HL-60 (cell line): ENCODE data around the gene SEZ6.

Experiments
- CTCF ChIP-seq: IDR thresholded peaks from one replicate; pipeline ENCODE4 v1.5.1; 2011; ENCODE audit warnings: low read length, control low read depth, inconsistent platforms; ENCODE audit not compliant: insufficient read depth
- GABPA ChIP-seq: IDR thresholded peaks from 2 replicates; pipeline ENCODE4 v1.6.1; 2012; ENCODE audit warnings: low read depth
- POLR2AphosphoS5 ChIP-seq: IDR thresholded peaks from 2 replicates; pipeline ENCODE4 v1.6.1; 2012; ENCODE audit warnings: low read depth
- REST ChIP-seq: IDR thresholded peaks from 2 replicates; pipeline ENCODE4 v1.6.1; 2012; ENCODE audit warnings: low read depth; ENCODE audit not compliant: insufficient replicate concordance
- SPI1 ChIP-seq: IDR thresholded peaks from 2 replicates; pipeline ENCODE4 v1.6.1; 2012; ENCODE audit warnings: low read depth, mild to moderate bottlenecking, borderline replicate concordance

GRCh38 chr17:28996554-28997096 lies 9.2 kb downstream of the SEZ6 start:
- TF ChIP-seq POLR2AphosphoS5 (no peak), REST (no peak), CTCF (no peak), GABPA (no peak), SPI1 (no peak)
